Right lobe of liver (tissue), 6 donors: ENCODE measurements around the gene POLG2. TPM values are rescaled to one million over a fixed set of nuclear protein-coding genes. Genes with fewer than 3 reads are reported as not detected.

Source experiments
- ATAC-seq, 4 donors: fragments of 200-7000 bp; cut with Tn5 transposase; one replicate each; pipeline ENCODE4 v1.9.1; 2020; ENCODE audit warnings: mild to moderate bottlenecking in 4 of 4, moderate library complexity in 4 of 4
- DNase-seq, 3 donors: peaks; one replicate each; pipeline ENCODE4 v3.0.0-alpha.2; 2020
- H3K27ac ChIP-seq, 3 donors: fragments of 200-600 bp; one replicate each; pipeline ENCODE4 v1.8.0; 2022
- H3K27me3 ChIP-seq, 2 donors: fragments of 200-600 bp; one replicate each; pipeline ENCODE4 v1.8.0; 2022
- H3K36me3 ChIP-seq, 4 donors: fragments of 200-600 bp; sonication (generic) in 1 of 4; one replicate each; pipeline versions ENCODE4 v1.5.1 to v1.8.0; 2017 to 2022; ENCODE audit warnings: control low read depth in 1 of 4
- H3K4me1 ChIP-seq, 4 donors: fragments of 200-600 bp; sonication (generic) in 1 of 4; one replicate each; pipeline versions ENCODE4 v1.5.1 to v1.8.0; 2017 to 2022; ENCODE audit warnings: control low read depth in 1 of 4
- H3K4me3 ChIP-seq, 3 donors: fragments of 200-600 bp; one replicate each; pipeline ENCODE4 v1.8.0; 2022
- H3K9me3 ChIP-seq, 4 donors: fragments of 200-600 bp; sonication (generic) in 1 of 4; one replicate each; pipeline versions ENCODE4 v1.5.1 to v1.8.0; 2017 to 2022; ENCODE audit warnings: control low read depth in 1 of 4
- CTCF ChIP-seq, 4 donors: fragments of 200-600 bp in 3 of 4; fragments of 450-650 bp in 1 of 4; IDR thresholded peaks; one replicate each; pipeline versions ENCODE4 v1.5.1 to v1.8.0; 2016 to 2022; ENCODE audit warnings: antibody characterized with exemption in 4 of 4, mild to moderate bottlenecking in 2 of 4
- POLR2A ChIP-seq: fragments of 450-650 bp; IDR thresholded peaks from one replicate; pipeline ENCODE4 v1.6.1; 2017; ENCODE audit warnings: antibody characterized with exemption, mild to moderate bottlenecking
- WGBS: methylation state at CpG from one replicate; pipeline ENCODE4 v1.1.6; 2018; ENCODE audit warnings: low coverage, low lambda C conversion rate; ENCODE audit not compliant: insufficient coverage; ENCODE audit errors: missing lambda C conversion rate; 5-methylcytosine and 5-hydroxymethylcytosine counted together
- intact Hi-C, 2 donors: fragments of 100-400 bp; cut with DNase I; formaldehyde crosslinking; loops; one replicate each; pipeline versions ENCODE4 v1.11.2 to v1.14.1; 2022
- total RNA-seq, 6 experiments: library from RNA; depleted of rRNA in 2 of 6; stranded (reverse); fragments of >200 nt in 2 of 6; fragmentation: NEBNext Ultra II Directional in 3 of 6; extraction: Animal tissue kit (Norgen Biotek cat#: 25700) in 3 of 6; gene quantifications; one replicate each; pipeline versions ENCODE4 v1.1.0 to v1.2.4, GENCODE V29; 2016 to 2023
- donor health status: DM: no; HTN: yes; CAD: no.
- donor health status: DM: no; HTN: no; CAD: no.
- donor health status: DM: no; HTN: no; CAD: no.
- donor health status: DM: no; HTN: yes; CAD: no.
- donor health status: DM: no; HTN: yes; CAD: no.

The POLG2 gene
- total RNA-seq, 6 experiments from 2014 or later = 2.9 to 9.2 (median 5.5) TPM

- WGBS = 56% methylated on average over 6 of the region's 8 CpGs
- no peak for TF ChIP-seq POLR2A
- TF ChIP-seq CTCF (IDR thresholded peaks at IDR 0.05) = no peak
- DNase-seq (no peak), ATAC-seq (peak in 3 of 4 donors; percentile 26 to 62 (median 54))
- intact Hi-C loops = no loop called here
- Histone ChIP-seq H3K36me3 (no peaks in the 10 kb centered on the region), H3K4me1 (no peaks in the 10 kb centered on the region), H3K27me3 (no peaks in the 10 kb centered on the region), H3K9me3 (no peaks in the 10 kb centered on the region), H3K27ac (no peak overlapping the region), H3K4me3 (no peak overlapping the region)
Observed at GRCh38 chr17:64455993-64456885, 40.6 kb downstream of the POLG2 start.

DNA sequence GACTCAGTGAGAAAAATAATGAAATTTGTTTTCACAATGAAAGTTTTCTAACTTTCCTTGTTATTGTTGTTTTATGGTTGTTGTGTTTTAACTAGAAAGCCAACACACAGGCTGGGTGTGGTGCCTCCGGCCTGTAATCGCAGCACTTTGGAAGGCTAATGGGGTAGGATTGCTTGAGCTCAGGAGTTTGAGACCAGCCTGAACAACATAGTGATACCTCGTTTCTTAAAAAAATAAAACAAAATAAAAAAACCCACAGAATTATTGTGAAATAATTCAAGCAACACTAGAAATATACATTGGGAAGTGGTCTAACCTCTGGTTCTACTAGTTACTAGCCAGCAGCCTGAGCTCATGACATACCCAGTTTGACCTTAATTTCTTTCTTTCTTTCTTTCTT is 47.3 kb downstream of the POLG2 start:
- no peaks in the 10 kb centered on the region for H3K27me3 ChIP-seq
- no peaks in the 10 kb centered on the region for H3K36me3 ChIP-seq
- H3K4me1 ChIP-seq = no peaks in the 10 kb centered on the region
- DNase-seq = no peak
- H3K9me3 ChIP-seq = no peaks in the 10 kb centered on the region
- intact Hi-C loops = no loop called here
- H3K4me3 ChIP-seq = peak overlapping the region in 1 of 3 donors; percentile 16
- peak overlapping the region in 2 of 3 donors; percentile 2 to 34 for H3K27ac ChIP-seq
- peak in 1 of 4 donors; percentile 16 for ATAC-seq
- WGBS = 62% methylated on average over 3 of the region's 3 CpGs
- TF ChIP-seq CTCF (IDR thresholded peaks at IDR 0.05) = no peak
- TF ChIP-seq POLR2A = no peak

GRCh38 chr17:64448665-64449512 is 48.0 kb downstream of the POLG2 start, which contains the start of gene MILR1:
MILR1 (plus strand) TSS chr17:64449115; CDS start chr17:64449169, 54 bp downstream.
- WGBS = 31% methylated on average over 10 of the region's 10 CpGs
- Histone ChIP-seq H3K36me3 (no peaks in the 10 kb centered on the region), H3K9me3 (no peaks in the 10 kb centered on the region), H3K4me1 (no peaks in the 10 kb centered on the region), H3K27ac (peak within 1 kb of the TSS in 2 of 3 donors; percentile 2 to 34), H3K4me3 (peak within 1 kb of the TSS in 1 of 3 donors; percentile 16), H3K27me3 (no peaks in the 10 kb centered on the region)
- ATAC-seq (peak; percentile 78 to 93 (median 88)), DNase-seq (no peak)
- intact Hi-C loops = no loop called here
- TF ChIP-seq CTCF (IDR thresholded peaks at IDR 0.05) = no peak
- no peak for TF ChIP-seq POLR2A

GRCh38 chr17:64447526-64447925 is 49.3 kb downstream of the POLG2 start:
- no peak for ATAC-seq
- Histone ChIP-seq H3K27me3 (no peaks in the 10 kb centered on the region), H3K4me1 (no peaks in the 10 kb centered on the region), H3K4me3 (no peak overlapping the region), H3K36me3 (no peaks in the 10 kb centered on the region), H3K27ac (no peak overlapping the region), H3K9me3 (no peaks in the 10 kb centered on the region)
- intact Hi-C loops = no loop called here
- no CpG with 5 or more reads among the region's 1 CpG for WGBS
- TF ChIP-seq CTCF (IDR thresholded peaks at IDR 0.05) (no peak), POLR2A (no peak)
- no peak for DNase-seq
